ENCODE data around the gene ARL8B. TPM values are rescaled to one million over a fixed set of nuclear protein-coding genes. Genes with fewer than 3 reads are reported as not detected.

Gene ARL8B
- total and polyA plus RNA-seq, 2 donors (not counting 1 experiment from before 2014, with no cell fraction given): 74.8 to 98.4 TPM

GRCh38 chr3:5136211-5136918, 14.3 kb downstream of the ARL8B start:
- Histone ChIP-seq H3K36me3 (ENCODE audit: control insufficient read depth, insufficient read depth, low read length) (no peaks in the 10 kb centered on the region), H3K4me1 (ENCODE audit: control insufficient read depth, extremely low read depth, insufficient read depth, low read length) (peaks cover 19% of the 10 kb centered on the region), H3K27ac (ENCODE audit: insufficient read depth, low read length) (no peak overlapping the region), H2AFZ (ENCODE audit: low read length) (no peak overlapping the region), H3K27me3 (ENCODE audit: control insufficient read depth, insufficient read depth, low read length) (no peaks in the 10 kb centered on the region), H4K20me1 (ENCODE audit: control insufficient read depth, extremely low read depth, insufficient read depth, low read length) (peaks cover 8% of the 10 kb centered on the region), H3K4me3 (replicated peaks in 1 of 4; ENCODE audit: control extremely low read depth in 1 of 4, insufficient read depth in 1 of 4, low read depth in 3 of 4, low read length in 4 of 4) (no peak overlapping the region), H3K9me3 (ENCODE audit: control insufficient read depth, insufficient read depth, low read depth, low read length) (no peaks in the 10 kb centered on the region), H3K79me2 (ENCODE audit: control insufficient read depth, insufficient read depth, low read length) (peaks cover 87% of the 10 kb centered on the region), H3K4me2 (ENCODE audit: extremely low read depth, insufficient read depth, low read length) (no peak overlapping the region), H3K9ac (ENCODE audit: insufficient read depth, low read length) (no peak overlapping the region)
- TF ChIP-seq, protein P1, sequence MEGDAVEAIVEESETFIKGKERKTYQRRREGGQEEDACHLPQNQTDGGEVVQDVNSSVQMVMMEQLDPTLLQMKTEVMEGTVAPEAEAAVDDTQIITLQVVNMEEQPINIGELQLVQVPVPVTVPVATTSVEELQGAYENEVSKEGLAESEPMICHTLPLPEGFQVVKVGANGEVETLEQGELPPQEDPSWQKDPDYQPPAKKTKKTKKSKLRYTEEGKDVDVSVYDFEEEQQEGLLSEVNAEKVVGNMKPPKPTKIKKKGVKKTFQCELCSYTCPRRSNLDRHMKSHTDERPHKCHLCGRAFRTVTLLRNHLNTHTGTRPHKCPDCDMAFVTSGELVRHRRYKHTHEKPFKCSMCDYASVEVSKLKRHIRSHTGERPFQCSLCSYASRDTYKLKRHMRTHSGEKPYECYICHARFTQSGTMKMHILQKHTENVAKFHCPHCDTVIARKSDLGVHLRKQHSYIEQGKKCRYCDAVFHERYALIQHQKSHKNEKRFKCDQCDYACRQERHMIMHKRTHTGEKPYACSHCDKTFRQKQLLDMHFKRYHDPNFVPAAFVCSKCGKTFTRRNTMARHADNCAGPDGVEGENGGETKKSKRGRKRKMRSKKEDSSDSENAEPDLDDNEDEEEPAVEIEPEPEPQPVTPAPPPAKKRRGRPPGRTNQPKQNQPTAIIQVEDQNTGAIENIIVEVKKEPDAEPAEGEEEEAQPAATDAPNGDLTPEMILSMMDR (conservative IDR thresholded peaks at IDR 0.05 in 1 of 2, IDR thresholded peaks at IDR 0.05 in 1 of 2; ENCODE audit: low read depth in 1 of 2, low read length in 2 of 2): peak; percentile 23 to 52
- no peak for TF ChIP-seq EZH2 (IDR thresholded peaks at IDR 0.05; ENCODE audit: low read length, missing control alignments)
- DNase-seq (ENCODE audit: low read depth in 2 of 2): peak; percentile 46

- Histone ChIP-seq H3K36me3 (ENCODE audit: control insufficient read depth, insufficient read depth, low read length) (no peaks in the 10 kb centered on the region), H3K9me3 (ENCODE audit: control insufficient read depth, insufficient read depth, low read depth, low read length) (no peaks in the 10 kb centered on the region), H3K9ac (ENCODE audit: insufficient read depth, low read length) (no peak overlapping the region), H2AFZ (ENCODE audit: low read length) (no peak overlapping the region), H3K4me1 (ENCODE audit: control insufficient read depth, extremely low read depth, insufficient read depth, low read length) (peaks cover 19% of the 10 kb centered on the region), H3K4me3 (replicated peaks in 1 of 4; ENCODE audit: control extremely low read depth in 1 of 4, insufficient read depth in 1 of 4, low read depth in 3 of 4, low read length in 4 of 4) (no peak overlapping the region), H3K27me3 (ENCODE audit: control insufficient read depth, insufficient read depth, low read length) (no peaks in the 10 kb centered on the region), H3K4me2 (ENCODE audit: extremely low read depth, insufficient read depth, low read length) (no peak overlapping the region), H3K27ac (ENCODE audit: insufficient read depth, low read length) (no peak overlapping the region), H4K20me1 (ENCODE audit: control insufficient read depth, extremely low read depth, insufficient read depth, low read length) (peaks cover 8% of the 10 kb centered on the region), H3K79me2 (ENCODE audit: control insufficient read depth, insufficient read depth, low read length) (peaks cover 87% of the 10 kb centered on the region)
- DNase-seq (ENCODE audit: low read depth in 2 of 2): peak in 1 of 2 donors; percentile 6
- no peak for TF ChIP-seq EZH2 (IDR thresholded peaks at IDR 0.05; ENCODE audit: low read length, missing control alignments)
- TF ChIP-seq, protein P1 (conservative IDR thresholded peaks at IDR 0.05 in 1 of 2, IDR thresholded peaks at IDR 0.05 in 1 of 2; ENCODE audit: low read depth in 1 of 2, low read length in 2 of 2): no peak
Observed at GRCh38 chr3:5136919-5137429, 14.9 kb downstream of the ARL8B start.

- Histone ChIP-seq H3K79me2 (ENCODE audit: control insufficient read depth, insufficient read depth, low read length) (peaks cover 88% of the 10 kb centered on the region), H4K20me1 (ENCODE audit: control insufficient read depth, extremely low read depth, insufficient read depth, low read length) (peaks cover 8% of the 10 kb centered on the region), H3K27me3 (ENCODE audit: control insufficient read depth, insufficient read depth, low read length) (no peaks in the 10 kb centered on the region), H3K9ac (ENCODE audit: insufficient read depth, low read length) (no peak overlapping the region), H3K4me1 (ENCODE audit: control insufficient read depth, extremely low read depth, insufficient read depth, low read length) (peaks cover 19% of the 10 kb centered on the region), H3K36me3 (ENCODE audit: control insufficient read depth, insufficient read depth, low read length) (no peaks in the 10 kb centered on the region), H2AFZ (ENCODE audit: low read length) (no peak overlapping the region), H3K4me2 (ENCODE audit: extremely low read depth, insufficient read depth, low read length) (peak overlapping the region; percentile 76), H3K27ac (ENCODE audit: insufficient read depth, low read length) (peak overlapping the region; percentile 64), H3K4me3 (replicated peaks in 1 of 4; ENCODE audit: control extremely low read depth in 1 of 4, insufficient read depth in 1 of 4, low read depth in 3 of 4, low read length in 4 of 4) (no peak overlapping the region), H3K9me3 (ENCODE audit: control insufficient read depth, insufficient read depth, low read depth, low read length) (no peaks in the 10 kb centered on the region)
- no peak for TF ChIP-seq EZH2 (IDR thresholded peaks at IDR 0.05; ENCODE audit: low read length, missing control alignments)
- TF ChIP-seq, protein P1 (conservative IDR thresholded peaks at IDR 0.05 in 1 of 2, IDR thresholded peaks at IDR 0.05 in 1 of 2; ENCODE audit: low read depth in 1 of 2, low read length in 2 of 2): no peak
- DNase-seq (ENCODE audit: low read depth in 2 of 2): peak; percentile 43 to 79
Observed at GRCh38 chr3:5138214-5138981, 16.3 kb downstream of the ARL8B start.

Measured in fibroblast of lung (primary cell).